ENCODE results near the gene PTOV1. TPM values are rescaled to one million over a fixed set of nuclear protein-coding genes. Genes with fewer than 3 reads are reported as not detected.

Gene PTOV1
- total RNA-seq, 2 donors from 2014 or later, result 179 to 252 TPM

- DNase-seq (ENCODE audit: low spot score), result no peak
- Histone ChIP-seq H3K9me3 (no peaks in the 10 kb centered on the region), H3K36me3 (peaks cover 0 to 17% of the 10 kb centered on the region in 2 donors), H3K4me1 (replicated peaks) (peaks cover 13% of the 10 kb centered on the region), H3K27me3 (replicated peaks; ENCODE audit: insufficient read depth) (no peaks in the 10 kb centered on the region), H3K4me3 (no peak overlapping the region), H3K27ac (peak overlapping the region; percentile 81 to 93)
- TF ChIP-seq POLR2AphosphoS5 (IDR thresholded peaks at IDR 0.05) (no peak), POLR2A (IDR thresholded peaks at IDR 0.05) (no peak), CTCF (IDR thresholded peaks at IDR 0.05) (no peak)
- intact Hi-C loops (cut with DNase I), result no loop called here
- WGBS, result 76% methylated on average over 49 of the region's 49 CpGs
Measured at GRCh38 chr19:49862391-49863253, 11.7 kb downstream of the PTOV1 start.

GRCh38 chr19:49863254-49863934 lies 12.4 kb downstream of the PTOV1 start:
- no peaks in the 10 kb centered on the region for H3K9me3 ChIP-seq
- TF ChIP-seq CTCF (IDR thresholded peaks at IDR 0.05), result no peak
- no peak for TF ChIP-seq POLR2A (IDR thresholded peaks at IDR 0.05)
- TF ChIP-seq POLR2AphosphoS5 (IDR thresholded peaks at IDR 0.05), result no peak
- DNase-seq (ENCODE audit: low spot score), result no peak
- 91% methylated on average over 24 of the region's 24 CpGs for WGBS
- peaks cover 13% of the 10 kb centered on the region for H3K4me1 ChIP-seq (replicated peaks)
- H3K36me3 ChIP-seq, result peaks cover 0 to 10% of the 10 kb centered on the region in 2 donors
- no peak overlapping the region for H3K4me3 ChIP-seq
- no peaks in the 10 kb centered on the region for H3K27me3 ChIP-seq (replicated peaks; ENCODE audit: insufficient read depth)
- intact Hi-C loops (cut with DNase I), result no loop called here
- H3K27ac ChIP-seq, result peak overlapping the region in 1 of 2 donors; percentile 93

GRCh38 chr19:49863935-49864320 lies 13.0 kb downstream of the PTOV1 start:
- Histone ChIP-seq H3K4me3 (no peak overlapping the region), H3K36me3 (peaks cover 0 to 9% of the 10 kb centered on the region in 2 donors), H3K27me3 (replicated peaks; ENCODE audit: insufficient read depth) (no peaks in the 10 kb centered on the region), H3K9me3 (no peaks in the 10 kb centered on the region), H3K27ac (no peak overlapping the region), H3K4me1 (replicated peaks) (peaks cover 13% of the 10 kb centered on the region)
- intact Hi-C loops (cut with DNase I), result no loop called here
- 91% methylated on average over 17 of the region's 17 CpGs for WGBS
- no peak for DNase-seq (ENCODE audit: low spot score)
- TF ChIP-seq CTCF (IDR thresholded peaks at IDR 0.05) (no peak), POLR2AphosphoS5 (IDR thresholded peaks at IDR 0.05) (no peak), POLR2A (IDR thresholded peaks at IDR 0.05) (no peak)

- H3K4me1 ChIP-seq (replicated peaks), result peaks cover 13% of the 10 kb centered on the region
- TF ChIP-seq CTCF (IDR thresholded peaks at IDR 0.05) (no peak), POLR2A (IDR thresholded peaks at IDR 0.05) (no peak), POLR2AphosphoS5 (IDR thresholded peaks at IDR 0.05) (no peak)
- no peak overlapping the region for H3K4me3 ChIP-seq
- H3K27me3 ChIP-seq (replicated peaks; ENCODE audit: insufficient read depth), result no peaks in the 10 kb centered on the region
- no peak for DNase-seq (ENCODE audit: low spot score)
- H3K9me3 ChIP-seq, result no peaks in the 10 kb centered on the region
- intact Hi-C loops (cut with DNase I), result no loop called here
- no peak overlapping the region for H3K27ac ChIP-seq
- peaks cover 0 to 9% of the 10 kb centered on the region in 2 donors for H3K36me3 ChIP-seq
- 91% methylated on average over 13 of the region's 13 CpGs for WGBS
Measured at GRCh38 chr19:49864890-49865289, 13.9 kb downstream of the PTOV1 start.

Measured in prostate gland (tissue), 2 donors.